A673 (cell line): ENCODE measurements around the gene COL3A1. TPM values are rescaled to one million over a fixed set of nuclear protein-coding genes. Genes with fewer than 3 reads are reported as not detected.

Experiments used
- BruUV-seq: library from RNA; stranded (reverse); fragments of 400-500 nt; replicated peaks from 2 replicates; lab custom pipeline; 2021; lab: Mats Ljungman, UMichigan
- CTCF ChIA-PET: fragments of 300-600 bp; sonication (Branson Sonifier 250); formaldehyde crosslinking; loops from one replicate; lab custom pipeline; 2022; ENCODE audit warnings: antibody characterized with exemption; lab: Charles Lee
- POLR2A ChIA-PET: fragments of 300-600 bp; sonication (Branson Sonifier 250); formaldehyde crosslinking; loops from one replicate; lab custom pipeline; 2022; ENCODE audit warnings: antibody characterized with exemption; ENCODE audit not compliant: low non-redundant PET; lab: Charles Lee
- DNase-seq: peaks from one replicate; pipeline ENCODE4 v3.0.0-alpha.2; 2015; ENCODE audit warnings: low spot score
- H3K27ac ChIP-seq: fragments of 200-600 bp; sonication (generic); 2 replicates; pipeline ENCODE4 v1.5.1; 2016; ENCODE audit warnings: mixed run types, low read depth, mild to moderate bottlenecking, mixed read lengths, antibody characterized with exemption, low read length; ENCODE audit not compliant: poor library complexity, severe bottlenecking
- H3K27me3 ChIP-seq: fragments of 200-600 bp; sonication (generic); replicated peaks from 2 replicates; pipeline ENCODE4 v1.6.1; 2017; ENCODE audit warnings: mixed run types, low read depth, mild to moderate bottlenecking, mixed read lengths, antibody characterized with exemption, low read length; ENCODE audit not compliant: insufficient read depth, poor library complexity
- H3K36me3 ChIP-seq: fragments of 200-600 bp; sonication (generic); 2 replicates; pipeline ENCODE4 v1.6.1; 2016; ENCODE audit warnings: mixed run types, mild to moderate bottlenecking, mixed read lengths, antibody characterized with exemption, low read length; ENCODE audit not compliant: insufficient read depth, poor library complexity, severe bottlenecking
- H3K4me1 ChIP-seq: fragments of 200-600 bp; sonication (generic); 2 replicates; pipeline ENCODE4 v1.6.1; 2017; ENCODE audit warnings: mixed run types, mild to moderate bottlenecking, mixed read lengths, antibody characterized with exemption, low read length; ENCODE audit not compliant: insufficient read depth, poor library complexity, severe bottlenecking
- H3K4me3 ChIP-seq: fragments of 200-600 bp; sonication (generic); 2 replicates; pipeline ENCODE4 v1.5.1; 2016; ENCODE audit warnings: low read depth, mixed run types, mild to moderate bottlenecking, mixed read lengths, low read length; ENCODE audit not compliant: poor library complexity, severe bottlenecking
- H3K9me3 ChIP-seq: fragments of 200-600 bp; sonication (generic); 2 replicates; pipeline ENCODE4 v1.6.1; 2016; ENCODE audit warnings: mixed run types, low read depth, mild to moderate bottlenecking, mixed read lengths, antibody characterized with exemption, low read length; ENCODE audit not compliant: poor library complexity, severe bottlenecking
- CTCF ChIP-seq: fragments of 300-800, 200-600 bp; sonication (generic); conservative IDR thresholded peaks from 2 replicates; pipeline ENCODE4 v1.5.1; 2017; ENCODE audit warnings: low read depth, mild to moderate bottlenecking, antibody characterized with exemption, low read length, moderate library complexity, mixed read lengths
- EZH2 ChIP-seq: fragments of 200-600 bp; sonication (generic); IDR thresholded peaks from 2 replicates; pipeline ENCODE4 v1.6.1; 2017; ENCODE audit warnings: borderline replicate concordance, low read depth, mild to moderate bottlenecking, mixed read lengths, antibody characterized with exemption, low read length; ENCODE audit not compliant: poor library complexity, severe bottlenecking
- intact Hi-C: fragments of 100-400 bp; cut with micrococcal nuclease; formaldehyde crosslinking; loops from one replicate; pipeline ENCODE4 v1.10.0; 2022; ENCODE audit not compliant: unreplicated experiment
- microRNA-seq: library from miRNA; unstranded; fragments of <30 nt; microRNA quantifications from one replicate; pipeline ENCODE4 v1.2.0, GENCODE V29; 2021
- total RNA-seq: library from RNA; stranded (reverse); gene quantifications from 2 replicates; pipeline ENCODE4 v1.2.3, GENCODE V29; 2021

COL3A1 gene
- total RNA-seq, 1 experiment from 2014 or later = 12.6 TPM

- H3K4me1 ChIP-seq = no peaks in the 10 kb centered on the region
- no peaks in the 10 kb centered on the region for H3K27me3 ChIP-seq
- H3K27ac ChIP-seq = no peak overlapping the region
- no peak for TF ChIP-seq CTCF
- TF ChIP-seq EZH2 = no peak
- H3K36me3 ChIP-seq = peaks cover 27% of the 10 kb centered on the region
- ChIA-PET CTCF (no interaction called here), POLR2A (no interaction called here)
- H3K9me3 ChIP-seq = no peaks in the 10 kb centered on the region
- no peak for DNase-seq
- BruUV-seq = no TSS peak
- intact Hi-C loops = no loop called here
- no peak overlapping the region for H3K4me3 ChIP-seq
Measured at GRCh38 chr2:189060096-189060642, 86.0 kb downstream of the COL3A1 start.

Small RNA genes within 50 kb of the gene (microRNA-seq; reads per million reads assigned to microRNA genes)
- not detected for gene MIR1245A
- not detected for gene MIR1245B
- gene MIR3606 = not detected

Other genes with a start within 250 kb of the COL3A1 start
- 90.7 and 92.2 TPM in 2 replicates for gene COL5A2, start 205.4 kb downstream of the COL3A1 start, total RNA-seq